ENCODE results near the gene BCAS4.
"Not testable (repeated sequence)": the region's sequence is repeated elsewhere in the genome, so short reads cannot be mapped to it uniquely, and the experiment has no call there.

The BCAS4 gene

GRCh38 chr20:50765674-50766073 lies 29.2 kb upstream of the BCAS4 start:
- H3K27ac ChIP-seq: no peak overlapping the region
- no peak for TF ChIP-seq CTCF (conservative IDR thresholded peaks at IDR 0.05)

DNA sequence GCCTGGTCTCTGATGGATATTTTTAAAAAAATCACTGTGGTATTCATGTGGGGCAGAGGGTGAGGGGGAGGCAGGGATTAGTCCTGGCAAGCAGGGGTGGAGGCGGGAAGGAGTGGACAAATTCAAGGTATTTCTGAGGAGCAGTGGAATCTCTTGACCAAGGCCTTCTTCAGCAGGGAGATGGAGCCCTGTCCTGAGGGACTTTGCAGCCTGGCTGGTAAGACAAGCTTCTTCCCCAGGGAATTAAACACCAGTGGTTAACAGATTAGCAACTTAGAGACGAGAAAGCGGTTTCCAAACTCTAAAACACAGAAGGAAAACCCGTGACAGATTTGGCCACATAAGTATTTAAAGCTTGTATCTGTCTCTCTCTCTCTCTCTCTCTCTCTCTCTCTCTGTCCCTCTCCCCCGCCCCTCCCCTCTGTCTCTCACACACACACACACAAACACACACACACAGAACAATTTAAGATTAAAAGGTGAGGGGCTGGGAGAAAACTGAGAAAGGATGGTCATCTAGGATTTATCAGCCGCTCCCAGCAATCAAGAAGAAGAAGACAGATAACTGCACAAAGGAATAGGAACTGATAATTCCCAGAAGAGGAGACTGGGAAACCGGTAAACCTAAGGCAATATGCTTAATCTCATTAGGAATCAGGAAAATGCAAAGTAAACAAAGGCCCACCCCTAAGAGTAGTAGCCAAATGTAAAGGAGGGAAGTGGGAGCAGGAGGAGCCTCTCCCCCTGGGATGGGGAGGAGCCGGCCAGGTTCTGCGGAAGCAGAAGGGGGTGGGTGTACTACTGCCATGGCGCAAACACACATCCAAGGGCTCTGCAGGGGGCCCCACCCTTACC lies 27.7 kb upstream of the BCAS4 start:
- H3K27ac ChIP-seq: not testable (repeated sequence)

DNA sequence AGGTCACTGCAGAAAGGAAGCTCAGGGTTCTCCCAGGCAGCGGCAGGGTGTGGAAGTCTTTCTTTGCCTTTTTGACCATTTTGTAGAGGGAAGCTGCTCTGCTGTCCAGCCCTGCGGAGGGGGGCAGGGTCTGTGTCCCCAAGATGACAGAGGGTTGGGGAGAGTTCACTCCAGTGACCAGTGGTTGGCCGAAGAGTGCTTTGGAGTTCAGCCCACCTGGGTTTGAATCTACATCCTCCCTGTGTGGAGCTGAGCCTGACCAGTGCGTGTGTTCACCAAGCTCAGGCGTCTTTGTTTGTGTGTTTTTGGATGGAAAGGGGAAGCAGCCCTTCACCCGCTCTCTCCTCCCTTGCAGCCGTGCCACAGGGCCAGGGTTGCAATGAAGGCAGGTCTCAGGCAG lies 25.9 kb upstream of the BCAS4 start:
- H3K27ac ChIP-seq: not testable (repeated sequence)

DNA sequence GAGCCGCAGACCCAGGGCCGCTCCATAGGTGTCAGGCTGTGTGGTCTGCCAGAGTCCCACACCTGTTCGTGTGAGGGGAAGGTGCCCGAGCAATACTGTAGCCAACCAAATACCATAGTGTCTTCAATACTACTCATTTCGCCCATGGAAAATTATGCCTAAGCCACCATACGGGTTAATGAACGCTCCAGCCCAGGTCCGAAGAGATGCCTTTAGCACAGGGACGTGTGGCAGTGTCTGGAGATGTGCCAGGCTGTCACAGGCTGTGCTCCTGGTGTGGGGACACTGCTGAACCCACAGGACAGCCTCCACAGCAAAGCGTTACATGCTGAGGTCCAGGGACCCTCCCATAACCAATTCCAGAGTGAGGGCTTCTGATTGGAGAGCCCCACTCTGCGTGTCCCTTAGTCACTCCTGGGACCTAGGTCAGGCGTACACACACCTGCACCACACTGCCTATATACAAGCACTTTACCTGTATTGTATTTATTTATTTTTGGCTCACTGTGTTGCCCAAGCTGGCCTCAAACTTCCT lies 25.2 kb upstream of the BCAS4 start:
- H3K27ac ChIP-seq: not testable (repeated sequence)

DNA sequence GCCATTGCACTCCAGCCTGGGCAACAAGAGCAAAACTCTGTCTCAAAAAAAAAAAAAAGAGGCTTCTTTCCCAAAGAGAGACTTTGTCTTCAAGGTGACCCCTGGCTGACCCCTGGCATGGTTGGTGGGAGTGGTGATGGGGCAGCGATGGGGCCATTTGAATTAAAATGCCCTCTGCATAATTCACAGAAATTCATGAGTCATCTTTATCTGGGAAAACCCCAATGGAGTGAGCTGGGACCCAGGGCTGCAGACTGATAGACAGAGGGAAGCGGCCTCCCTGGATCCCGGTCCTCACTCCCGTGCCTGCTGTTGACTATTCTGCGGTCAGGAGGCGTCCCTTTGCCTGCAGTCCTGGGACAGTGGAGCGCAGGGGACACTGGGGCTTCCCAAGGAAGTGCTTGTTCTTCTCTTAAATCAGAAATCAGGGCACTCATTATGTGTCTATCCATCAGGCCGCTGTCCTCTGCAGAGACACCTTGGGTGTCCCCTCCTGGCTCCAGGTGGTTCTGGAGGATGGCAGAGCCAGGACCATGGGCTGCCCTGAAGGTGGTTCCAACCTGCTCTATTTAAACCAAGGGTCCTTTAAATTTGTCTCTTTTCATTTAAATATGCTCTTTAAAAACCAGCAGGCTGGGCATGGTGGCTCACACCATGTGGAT lies 23.3 kb upstream of the BCAS4 start:
- H3K27ac ChIP-seq: not testable (repeated sequence)

- TF ChIP-seq CTCF (conservative IDR thresholded peaks at IDR 0.05): no peak
- H3K27ac ChIP-seq: no peak overlapping the region
Measured at GRCh38 chr20:50772420-50773185, 22.3 kb upstream of the BCAS4 start.

DNA sequence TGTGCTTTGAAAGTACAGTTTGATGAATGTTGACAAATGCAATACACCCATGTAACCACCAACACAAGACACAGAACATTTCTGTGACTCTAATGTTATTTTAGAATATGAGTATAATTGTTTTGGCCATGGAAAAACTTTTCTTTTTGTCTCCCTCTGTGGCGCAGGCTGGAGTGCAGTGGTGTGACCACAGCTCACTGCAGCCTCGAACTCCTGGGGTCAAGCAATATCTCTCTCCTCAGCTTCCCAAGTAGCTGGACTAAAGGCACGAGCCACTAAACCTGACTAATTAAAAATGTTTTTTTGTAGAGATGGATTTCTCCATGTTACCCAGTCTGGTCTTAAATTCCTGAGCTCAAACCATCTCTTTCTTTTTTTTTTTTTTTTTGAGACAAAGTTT lies 20.3 kb upstream of the BCAS4 start:
- H3K27ac ChIP-seq: no peak overlapping the region
- no peak for TF ChIP-seq CTCF (conservative IDR thresholded peaks at IDR 0.05)

DNA sequence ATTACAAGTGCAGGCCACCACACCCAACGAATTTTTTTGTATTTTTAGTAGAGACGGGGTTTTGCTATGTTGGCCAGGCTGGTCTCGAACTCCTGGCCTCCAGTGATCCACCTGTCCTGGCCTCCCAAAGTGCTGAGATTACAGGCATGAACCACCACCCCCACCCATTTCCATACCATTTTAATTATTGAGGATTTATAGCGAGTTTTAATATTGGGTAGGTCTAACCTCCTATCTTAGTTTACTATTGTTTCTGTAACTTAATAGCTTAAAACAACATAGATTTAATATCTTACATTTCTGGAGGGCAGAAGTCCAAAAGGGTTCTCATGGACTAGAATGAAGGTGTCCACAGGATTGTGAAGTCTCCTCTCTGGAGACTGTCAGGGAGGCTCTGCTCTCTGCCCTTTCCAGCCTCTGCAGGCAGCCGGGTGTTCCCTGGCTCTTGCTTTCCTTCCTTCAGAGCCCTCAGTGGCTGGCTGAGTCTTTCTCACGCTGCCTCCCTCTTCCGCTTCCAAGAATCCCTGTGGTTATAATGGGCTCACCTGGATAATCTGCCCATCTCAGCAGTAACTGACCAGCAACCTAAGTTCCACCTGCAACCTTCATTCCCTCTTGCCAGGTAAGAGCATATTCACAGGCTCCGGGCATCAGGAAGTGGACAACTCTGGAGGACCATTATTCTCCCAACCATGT lies 18.6 kb upstream of the BCAS4 start:
- no peak overlapping the region for H3K27ac ChIP-seq
- TF ChIP-seq CTCF (conservative IDR thresholded peaks at IDR 0.05): no peak

GRCh38 chr20:50777373-50777772 lies 17.5 kb upstream of the BCAS4 start:
- no peak overlapping the region for H3K27ac ChIP-seq
- no peak for TF ChIP-seq CTCF (conservative IDR thresholded peaks at IDR 0.05)

DNA sequence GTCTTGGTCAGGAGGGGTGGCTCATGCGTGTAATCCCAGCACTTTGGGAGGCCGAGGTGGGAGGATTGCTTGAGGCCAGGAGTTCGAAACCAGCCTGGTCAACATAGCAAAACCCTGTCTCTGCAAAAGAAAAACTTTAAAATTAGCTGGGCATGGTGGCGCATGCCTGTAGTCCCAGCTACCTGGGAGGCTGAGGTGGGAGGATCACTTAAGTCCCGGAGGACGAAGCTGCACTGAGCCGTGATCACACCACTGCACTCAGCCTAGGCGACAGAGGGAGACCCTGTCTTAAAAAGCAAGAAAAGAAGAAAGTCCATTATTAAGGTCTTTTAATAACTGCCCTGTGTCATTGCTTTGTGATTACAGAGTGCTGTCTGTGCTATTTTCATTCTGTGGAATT lies 15.9 kb upstream of the BCAS4 start:
- H3K27ac ChIP-seq: not testable (repeated sequence)
